ELR (cell line): ENCODE measurements around the gene ADISSP.

Experiments used
- DNase-seq: peaks from one replicate; pipeline ENCODE4 v3.0.0-alpha.2; 2015; ENCODE audit warnings: low read depth

The ADISSP gene

GRCh38 chr20:3738111-3739053 lies 29.2 kb downstream of the ADISSP start:
- DNase-seq, result no peak

- no peak for DNase-seq
These were observed 31.8 kb downstream of the ADISSP start for GRCh38 chr20:3735768-3736167.

DNA sequence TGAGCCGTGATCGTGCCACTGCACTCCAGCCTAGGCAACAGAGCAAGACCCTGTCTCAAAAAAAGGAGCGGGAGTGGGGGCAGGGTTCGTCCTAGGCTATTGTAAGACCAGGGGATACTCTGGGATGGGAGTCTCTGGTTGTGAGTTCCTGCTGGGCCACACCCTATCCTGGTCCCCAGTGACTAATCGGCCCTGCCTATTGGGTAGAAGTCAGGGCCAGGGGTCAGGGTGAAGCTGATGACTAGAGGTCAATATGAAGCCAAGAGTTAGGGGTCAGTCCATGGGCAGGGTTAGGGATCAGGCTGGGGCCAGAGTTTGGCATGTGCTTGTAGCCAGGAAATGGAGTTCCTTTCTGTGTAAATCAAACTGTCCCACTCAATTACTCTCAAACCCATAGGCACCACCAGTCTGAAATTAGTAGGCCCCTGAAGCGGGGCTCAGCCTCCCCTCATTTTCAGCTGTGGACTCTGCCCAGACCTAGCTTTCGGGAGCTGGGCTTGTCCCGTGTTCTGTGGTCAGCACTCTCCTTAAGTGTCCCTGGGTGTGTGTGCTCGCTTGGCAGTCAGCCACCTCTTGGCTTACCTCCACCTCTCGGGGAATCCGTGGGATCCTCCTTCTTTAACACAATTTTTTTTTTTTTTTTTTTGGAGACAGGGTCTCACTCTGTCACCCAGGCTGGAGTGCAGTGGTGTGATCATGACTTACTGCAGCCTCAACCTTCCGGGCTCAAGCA lies 33.3 kb downstream of the ADISSP start:
- no peak for DNase-seq

- no peak for DNase-seq
These were observed 34.2 kb downstream of the ADISSP start for GRCh38 chr20:3733119-3733995.

GRCh38 chr20:3732327-3733118 lies 35.0 kb downstream of the ADISSP start, which contains the start of gene HSPA12B:
HSPA12B (plus strand) TSS chr20:3732685; CDS start chr20:3738675, 5,990 bp downstream.
- no peak for DNase-seq

DNA sequence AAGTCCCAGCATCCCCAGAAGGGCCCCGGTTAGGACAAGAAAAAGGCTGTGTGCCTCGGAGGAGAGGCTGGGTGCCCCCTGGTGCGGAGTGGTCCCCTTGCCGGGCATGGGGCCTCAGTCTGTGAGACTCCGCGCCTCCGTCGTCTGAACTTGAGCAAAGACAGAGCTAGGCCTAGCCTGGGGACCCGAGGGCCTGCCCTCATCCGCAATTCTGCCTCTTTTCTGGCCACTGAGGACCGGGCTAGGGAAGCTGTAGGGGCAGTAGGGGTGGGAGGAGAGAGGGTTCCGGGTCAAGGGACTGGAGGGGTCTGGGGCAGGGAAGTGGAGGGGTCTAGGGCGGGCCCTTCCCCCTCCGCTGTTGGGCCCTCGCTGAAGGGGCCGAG lies 35.6 kb downstream of the ADISSP start:
- no peak for DNase-seq

DNA sequence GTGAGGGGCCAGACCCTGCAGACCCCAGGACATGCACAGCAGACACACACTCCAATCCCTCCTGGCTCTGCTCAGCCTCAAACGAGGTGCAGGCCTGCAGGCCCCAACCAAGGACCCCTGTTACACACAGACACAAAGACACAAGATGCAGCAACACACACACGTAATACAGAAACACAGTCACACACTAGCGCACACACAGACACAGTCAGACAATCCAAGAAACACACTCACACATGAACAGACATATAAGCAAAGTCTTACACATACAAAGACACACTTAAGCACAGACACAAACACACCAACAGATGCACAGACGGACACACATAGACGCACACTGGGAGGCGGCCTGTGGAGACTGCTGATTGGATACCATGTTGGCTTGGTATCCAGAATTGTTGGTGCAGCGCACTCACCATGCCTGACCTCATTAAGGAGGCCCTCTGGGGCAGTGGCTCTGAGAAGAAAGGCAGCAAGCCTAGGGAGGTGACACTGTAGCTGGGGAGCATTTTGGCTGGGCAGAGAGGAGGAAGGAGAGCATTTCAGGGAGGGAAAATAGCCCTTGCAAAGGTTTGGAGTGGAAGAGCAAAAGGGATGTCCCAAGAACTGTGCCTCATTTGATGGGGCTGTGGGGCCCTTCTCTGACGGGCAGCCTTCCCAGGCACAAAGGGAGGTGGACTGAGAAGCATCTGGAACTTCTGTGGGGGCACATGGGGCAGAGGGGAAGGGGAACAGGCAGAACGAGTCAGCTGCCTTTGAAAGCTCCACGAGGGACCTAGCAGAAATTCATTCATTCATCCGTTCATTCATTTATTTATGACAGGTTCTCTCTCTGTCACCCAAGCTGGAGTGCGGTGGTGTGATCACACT lies 36.5 kb downstream of the ADISSP start:
- DNase-seq, result no peak

GRCh38 chr20:3729811-3730540 lies 37.6 kb downstream of the ADISSP start:
- DNase-seq, result no peak

GRCh38 chr20:3729378-3729777 lies 38.2 kb downstream of the ADISSP start:
- DNase-seq, result no peak

DNA sequence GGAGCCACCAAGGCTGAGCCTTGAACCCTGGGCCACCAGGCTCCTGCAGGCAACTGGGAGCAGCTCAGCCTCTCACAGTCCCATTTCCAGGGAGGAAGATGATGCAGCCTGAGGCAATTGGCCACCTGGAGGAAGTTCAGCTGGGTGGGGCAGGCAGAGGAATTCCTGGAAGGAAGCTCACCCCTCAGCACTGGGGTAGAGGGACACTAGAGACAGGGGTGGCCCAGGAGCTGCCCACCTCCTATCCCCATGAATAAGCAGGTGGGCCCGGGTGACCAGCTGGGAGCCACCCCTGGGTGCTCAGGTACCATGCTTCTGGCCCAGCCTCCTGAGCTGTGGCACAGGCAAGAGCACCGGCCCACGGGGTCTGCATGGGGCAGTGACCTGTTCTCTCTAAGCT lies 38.7 kb downstream of the ADISSP start:
- DNase-seq, result no peak

GRCh38 chr20:3728354-3728753 lies 39.2 kb downstream of the ADISSP start:
- no peak for DNase-seq

- DNase-seq, result peak; percentile 49
These were observed 40.0 kb downstream of the ADISSP start for GRCh38 chr20:3727401-3728021.

- no peak for DNase-seq
These were observed 43.2 kb downstream of the ADISSP start for GRCh38 chr20:3724356-3724755.

DNA sequence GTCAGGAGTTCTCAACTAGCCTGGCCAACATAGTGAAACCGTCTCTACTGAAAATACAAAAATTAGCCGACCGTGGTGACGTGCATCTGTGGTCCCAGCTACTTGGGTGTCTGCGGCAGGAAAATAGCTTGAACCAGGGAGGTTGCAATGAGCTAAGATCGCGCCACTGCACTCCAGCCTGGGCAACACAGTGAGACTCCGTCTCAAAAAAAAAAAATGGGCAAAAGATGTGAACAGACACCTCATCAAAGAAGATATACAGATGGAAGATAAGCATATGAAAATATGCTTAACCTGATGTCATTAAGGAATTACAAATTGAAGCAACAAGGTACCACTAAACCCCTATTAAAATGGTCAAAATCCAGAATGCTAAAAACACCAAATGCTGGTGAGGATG lies 44.3 kb downstream of the ADISSP start:
- DNase-seq, result no peak

GRCh38 chr20:3721912-3722311 lies 45.6 kb downstream of the ADISSP start:
- DNase-seq, result no peak

DNA sequence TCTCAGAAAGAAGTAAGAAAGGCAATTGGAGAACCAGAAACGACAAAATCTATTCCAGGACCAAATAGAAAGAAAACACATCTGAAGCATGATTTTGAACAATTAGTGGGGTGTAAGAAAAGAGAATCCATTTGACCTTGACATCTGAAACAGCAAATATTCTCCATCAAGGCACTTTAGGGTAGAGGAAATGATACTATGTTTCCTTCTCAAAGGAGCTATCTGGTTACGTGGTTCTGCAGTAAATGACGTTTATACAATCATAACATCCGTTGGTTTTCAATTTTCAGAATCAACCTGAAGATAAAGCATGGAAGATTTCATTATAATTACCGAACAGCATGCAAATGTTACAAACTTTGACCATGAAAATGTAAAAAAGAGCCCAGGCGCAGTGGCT lies 46.9 kb downstream of the ADISSP start:
- no peak for DNase-seq

- no peak for DNase-seq
These were observed 47.5 kb downstream of the ADISSP start for GRCh38 chr20:3720068-3720467.

GRCh38 chr20:3719046-3719445 lies 48.5 kb downstream of the ADISSP start:
- no peak for DNase-seq

- peak; percentile 64 for DNase-seq
These were observed 51.2 kb downstream of the ADISSP start for GRCh38 chr20:3716195-3716834.
